B cell (primary cell): ENCODE data around the gene CACNG4. TPM values are rescaled to one million over a fixed set of nuclear protein-coding genes. Genes with fewer than 3 reads are reported as not detected.

Source experiments
- ATAC-seq: fragments of 200-7000 bp; cut with Tn5 transposase; one replicate; pipeline ENCODE4 v1.10.0; 2021; ENCODE audit warnings: low read depth, mild to moderate bottlenecking, moderate number of reproducible peaks, moderate library complexity
- CTCF ChIA-PET: fragments of 350-600 bp; sonication (Branson Sonifier 250); formaldehyde crosslinking; loops from one replicate; lab custom pipeline; 2021; ENCODE audit warnings: antibody characterized with exemption, inconsistent platforms; lab: Charles Lee
- POLR2A ChIA-PET: fragments of 350-600 bp; sonication (Branson Sonifier 250); formaldehyde crosslinking; loops from one replicate; lab custom pipeline; 2021; ENCODE audit warnings: antibody characterized with exemption; lab: Charles Lee
- DNase-seq: peaks from one replicate; pipeline ENCODE4 v3.0.0; 2013
- H2AFZ ChIP-seq: 2 replicates; pipeline ENCODE4 v1.6.1; 2012; ENCODE audit warnings: mild to moderate bottlenecking, low read depth, low read length; ENCODE audit not compliant: insufficient read depth, poor library complexity, severe bottlenecking
- H3K27ac ChIP-seq, 2 donors: 1 replicate in 1 of 2; 2 replicates in 1 of 2; pipeline ENCODE4 v1.5.1; 2012 to 2013; ENCODE audit warnings: low read length in 2 of 2, mild to moderate bottlenecking in 2 of 2, moderate library complexity in 1 of 2
- H3K27me3 ChIP-seq, 4 experiments: fragments of 200-600 bp in 1 of 4; sonication (generic) in 1 of 4; replicated peaks in 1 of 4; 1 replicate in 2 of 4; 2 replicates in 2 of 4; pipeline versions ENCODE4 v1.6.1 to v1.7.0; 2013 to 2016; ENCODE audit warnings: low read length in 3 of 4, mild to moderate bottlenecking in 2 of 4, mixed read lengths in 1 of 4, moderate library complexity in 1 of 4; ENCODE audit not compliant: insufficient read depth in 4 of 4, control insufficient read depth in 3 of 4; ENCODE audit errors: control extremely low read depth in 1 of 4
- H3K36me3 ChIP-seq, 2 experiments: replicated peaks in 1 of 2; 1 replicate in 1 of 2; 2 replicates in 1 of 2; pipeline versions ENCODE4 v1.6.1 to v1.7.1; 2013; ENCODE audit warnings: low read length in 1 of 2; ENCODE audit not compliant: insufficient read depth in 2 of 2, control insufficient read depth in 1 of 2; ENCODE audit errors: control extremely low read depth in 1 of 2, extremely low read depth in 1 of 2
- H3K4me1 ChIP-seq, 2 donors: fragments of 200-600 bp in 1 of 2; sonication (generic) in 1 of 2; 1 replicate in 1 of 2; 2 replicates in 1 of 2; pipeline versions ENCODE4 v1.5.1 to v1.6.1; 2013 to 2017; ENCODE audit warnings: low read length in 2 of 2; ENCODE audit not compliant: control insufficient read depth in 2 of 2, insufficient read depth in 2 of 2
- H3K4me2 ChIP-seq: replicated peaks from 2 replicates; pipeline ENCODE3; 2012; ENCODE audit warnings: mild to moderate bottlenecking, low read depth, low read length; ENCODE audit not compliant: poor library complexity, severe bottlenecking
- H3K4me3 ChIP-seq, 5 experiments: fragments of 200-600 bp in 1 of 5; sonication (generic) in 1 of 5; 1 replicate in 3 of 5; 2 replicates in 2 of 5; pipeline versions ENCODE4 v1.5.1 to v1.7.0; 2011 to 2016; ENCODE audit warnings: low read length in 4 of 5, mild to moderate bottlenecking in 4 of 5, low read depth in 2 of 5, control low read depth in 1 of 5, moderate library complexity in 1 of 5; ENCODE audit not compliant: insufficient read depth in 1 of 5; ENCODE audit errors: control extremely low read depth in 1 of 5, extremely low read depth in 1 of 5
- H3K79me2 ChIP-seq: fragments of 200-600 bp; sonication (generic); one replicate; pipeline ENCODE4 v1.6.0; 2016; ENCODE audit warnings: low read length; ENCODE audit not compliant: control insufficient read depth, insufficient read depth
- H3K9ac ChIP-seq: fragments of 200-600 bp; sonication (generic); 2 replicates; pipeline ENCODE4 v1.6.1; 2017; ENCODE audit warnings: mild to moderate bottlenecking, low read length, moderate library complexity
- H3K9me3 ChIP-seq, 3 donors: one replicate each; pipeline versions ENCODE4 v1.6.1 to v1.7.1; 2013; ENCODE audit warnings: low read length in 2 of 3; ENCODE audit not compliant: control insufficient read depth in 2 of 3, insufficient read depth in 1 of 3; ENCODE audit errors: control extremely low read depth in 1 of 3
- H4K20me1 ChIP-seq: 2 replicates; pipeline ENCODE4 v1.6.0; 2012; ENCODE audit warnings: mild to moderate bottlenecking, low read length; ENCODE audit not compliant: insufficient read depth, control insufficient read depth, poor library complexity, severe bottlenecking
- H3K27ac Mint-ChIP-seq: one replicate; pipeline ENCODE4 v1.8.0; 2021; ENCODE audit warnings: mixed read lengths
- H3K27me3 Mint-ChIP-seq: one replicate; pipeline ENCODE4 v1.8.0; 2021; ENCODE audit warnings: mixed read lengths
- H3K4me1 Mint-ChIP-seq: one replicate; pipeline ENCODE4 v1.8.0; 2021; ENCODE audit warnings: mixed read lengths
- H3K4me3 Mint-ChIP-seq: one replicate; pipeline ENCODE4 v1.8.0; 2021; ENCODE audit warnings: mixed read lengths
- H3K9me3 Mint-ChIP-seq: one replicate; pipeline ENCODE4 v1.8.0; 2022; ENCODE audit warnings: mixed read lengths; ENCODE audit not compliant: insufficient read depth
- EZH2 ChIP-seq: IDR thresholded peaks from 2 replicates; pipeline ENCODE4 v1.6.1; 2012; ENCODE audit warnings: borderline replicate concordance, low read depth, mild to moderate bottlenecking, moderate library complexity, low read length; ENCODE audit not compliant: insufficient read depth, poor library complexity, severe bottlenecking
- WGBS: methylation state at CpG from one replicate; pipeline ENCODE4 v1.1.5; 2013; ENCODE audit warnings: missing lambda C conversion rate; ENCODE audit not compliant: insufficient coverage; 5-methylcytosine and 5-hydroxymethylcytosine counted together
- intact Hi-C: fragments of 100-400 bp; cut with micrococcal nuclease; formaldehyde crosslinking; loops from one replicate; pipeline ENCODE4 v1.10.0; 2022
- polyA plus RNA-seq: library from polyadenylated mRNA; depleted of rRNA; stranded (reverse); fragments of >200 nt; gene quantifications from 2 replicates; pipeline ENCODE4 v1.2.3, GENCODE V29; 2012
- total RNA-seq, 2 donors: library from RNA; stranded (reverse); fragments of 120-200 nt in 1 of 2; gene quantifications; 1 replicate in 1 of 2; 2 replicates in 1 of 2; pipeline versions ENCODE4 v1.2.3 to v1.2.4, GENCODE V29; 2013 to 2022
- TF ChIP-seq, protein P1 (sequence below): fragments of 200-600 bp; IDR thresholded peaks from one replicate; pipeline ENCODE4 v1.8.0; 2022; ENCODE audit warnings: antibody characterized with exemption, mild to moderate bottlenecking

Gene CACNG4
- total and polyA plus RNA-seq, 2 donors (not counting 1 experiment from before 2014, with no cell fraction given), result not detected

DNA sequence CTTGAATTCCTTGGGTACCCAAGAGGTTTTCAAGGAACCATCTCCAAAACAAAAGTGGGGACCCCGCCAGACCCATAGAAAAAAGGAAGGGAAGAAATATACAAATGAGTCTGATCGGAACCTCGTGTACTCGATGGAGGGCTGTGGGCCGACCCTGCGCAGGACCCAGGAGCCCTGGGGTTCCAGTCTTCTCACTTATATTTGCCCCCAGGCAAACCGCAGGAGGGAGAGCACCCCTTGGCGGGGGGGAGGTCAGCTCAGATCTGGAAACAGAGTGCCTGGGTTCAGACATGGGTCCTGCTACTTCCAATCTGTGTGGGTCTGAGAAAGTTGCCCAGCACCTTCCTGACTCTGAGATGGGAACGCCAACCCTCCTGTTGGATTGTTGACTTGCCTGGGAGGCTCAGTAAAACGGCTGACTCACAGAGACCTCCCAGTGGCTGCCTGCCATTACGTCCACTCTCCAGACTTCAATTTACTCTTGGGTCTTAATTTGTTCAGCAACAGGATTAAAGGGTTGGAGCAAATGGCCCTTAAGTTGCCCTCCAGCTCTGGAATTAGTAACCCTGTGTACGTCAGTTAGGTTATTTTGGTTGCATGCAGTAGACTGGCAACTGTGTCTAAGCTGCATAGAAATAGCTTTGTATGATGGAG lies 24.9 kb upstream of the CACNG4 start:
- no peak for ATAC-seq
- peaks cover 2% of the 10 kb centered on the region for H3K4me1 Mint-ChIP-seq
- Histone ChIP-seq H3K4me2 (no peak overlapping the region), H3K9ac (no peak overlapping the region), H3K27me3 (peaks cover 0 to 10% (median 2%) of the 10 kb centered on the region in 4 experiments), H4K20me1 (no peaks in the 10 kb centered on the region), H3K9me3 (peaks cover 0 to 42% (median 2%) of the 10 kb centered on the region in 3 donors), H3K27ac (no peak overlapping the region), H2AFZ (no peak overlapping the region), H3K36me3 (no peaks in the 10 kb centered on the region), H3K4me3 (no peak overlapping the region), H3K79me2 (no peaks in the 10 kb centered on the region), H3K4me1 (no peaks in the 10 kb centered on the region)
- TF ChIP-seq, protein P1, sequence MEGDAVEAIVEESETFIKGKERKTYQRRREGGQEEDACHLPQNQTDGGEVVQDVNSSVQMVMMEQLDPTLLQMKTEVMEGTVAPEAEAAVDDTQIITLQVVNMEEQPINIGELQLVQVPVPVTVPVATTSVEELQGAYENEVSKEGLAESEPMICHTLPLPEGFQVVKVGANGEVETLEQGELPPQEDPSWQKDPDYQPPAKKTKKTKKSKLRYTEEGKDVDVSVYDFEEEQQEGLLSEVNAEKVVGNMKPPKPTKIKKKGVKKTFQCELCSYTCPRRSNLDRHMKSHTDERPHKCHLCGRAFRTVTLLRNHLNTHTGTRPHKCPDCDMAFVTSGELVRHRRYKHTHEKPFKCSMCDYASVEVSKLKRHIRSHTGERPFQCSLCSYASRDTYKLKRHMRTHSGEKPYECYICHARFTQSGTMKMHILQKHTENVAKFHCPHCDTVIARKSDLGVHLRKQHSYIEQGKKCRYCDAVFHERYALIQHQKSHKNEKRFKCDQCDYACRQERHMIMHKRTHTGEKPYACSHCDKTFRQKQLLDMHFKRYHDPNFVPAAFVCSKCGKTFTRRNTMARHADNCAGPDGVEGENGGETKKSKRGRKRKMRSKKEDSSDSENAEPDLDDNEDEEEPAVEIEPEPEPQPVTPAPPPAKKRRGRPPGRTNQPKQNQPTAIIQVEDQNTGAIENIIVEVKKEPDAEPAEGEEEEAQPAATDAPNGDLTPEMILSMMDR, result no peak
- intact Hi-C loops, result no loop called here
- peaks cover 35% of the 10 kb centered on the region for H3K27me3 Mint-ChIP-seq
- POLR2A ChIA-PET, result no interaction called here
- CTCF ChIA-PET, result no interaction called here
- H3K9me3 Mint-ChIP-seq, result peaks cover 17% of the 10 kb centered on the region
- DNase-seq, result no peak
- 91% methylated on average over 11 of the region's 12 CpGs for WGBS
- H3K27ac Mint-ChIP-seq, result no peak overlapping the region
- H3K4me3 Mint-ChIP-seq, result no peak overlapping the region

DNA sequence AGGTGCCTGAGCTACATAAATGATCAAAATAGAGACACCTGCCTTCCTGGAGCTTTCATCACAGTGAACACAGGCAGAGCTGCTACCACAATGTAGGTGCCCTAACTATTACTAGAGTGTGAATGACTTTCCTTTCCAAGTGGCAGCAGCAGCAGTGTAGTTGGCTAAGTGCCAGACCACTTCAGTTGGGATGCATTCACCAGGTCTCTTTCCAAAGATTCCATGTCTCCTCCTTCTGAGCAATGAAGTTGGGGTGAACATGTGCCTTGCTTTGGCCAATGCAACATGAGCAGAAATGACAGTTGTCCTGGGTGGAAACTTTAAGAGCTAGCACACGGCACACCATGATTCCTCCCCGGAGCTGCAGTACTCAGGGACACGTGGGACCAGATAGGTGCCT lies 23.3 kb upstream of the CACNG4 start:
- peaks cover 50% of the 10 kb centered on the region for H3K27me3 Mint-ChIP-seq
- H3K79me2 ChIP-seq, result no peaks in the 10 kb centered on the region
- no peak overlapping the region for H3K4me3 Mint-ChIP-seq
- no peak overlapping the region for H3K27ac ChIP-seq
- CTCF ChIA-PET, result no interaction called here
- intact Hi-C loops, result no loop called here
- H3K9me3 ChIP-seq, result peaks cover 0 to 37% (median 2%) of the 10 kb centered on the region in 3 donors
- DNase-seq (no peak), ATAC-seq (no peak)
- H3K9ac ChIP-seq, result no peak overlapping the region
- no peaks in the 10 kb centered on the region for H4K20me1 ChIP-seq
- no peak overlapping the region for H2AFZ ChIP-seq
- POLR2A ChIA-PET, result no interaction called here
- TF ChIP-seq EZH2, result no peak
- TF ChIP-seq, protein P1, result no peak
- no peaks in the 10 kb centered on the region for H3K36me3 ChIP-seq
- H3K27ac Mint-ChIP-seq, result no peak overlapping the region
- H3K4me1 ChIP-seq, result no peaks in the 10 kb centered on the region
- 94% methylated on average over 3 of the region's 3 CpGs for WGBS
- H3K4me3 ChIP-seq, result no peak overlapping the region
- H3K4me2 ChIP-seq, result no peak overlapping the region
- peaks cover 0 to 20% (median 2%) of the 10 kb centered on the region in 4 experiments for H3K27me3 ChIP-seq
- peaks cover 13% of the 10 kb centered on the region for H3K9me3 Mint-ChIP-seq
- peaks cover 3% of the 10 kb centered on the region for H3K4me1 Mint-ChIP-seq
